GM13976 (cell line): ENCODE measurements around the gene SLC13A2.

Experiments
- DNase-seq: peaks from one replicate; pipeline ENCODE4 v3.0.0; 2012; ENCODE audit warnings: low spot score
- in situ Hi-C: fragments of 300-500 bp; cut with MboI; formaldehyde crosslinking; loops from one replicate; pipeline ENCODE4 v1.12.0; 2022; ENCODE audit warnings: low sequenced_read_pairs, mixed read lengths, inconsistent platforms; ENCODE audit not compliant: unreplicated experiment
- TF ChIP-seq, protein P1 (sequence below): IDR thresholded peaks from 2 replicates; pipeline ENCODE4 v1.5.1; 2012; ENCODE audit warnings: borderline replicate concordance, mild to moderate bottlenecking; ENCODE audit not compliant: insufficient read depth; ENCODE audit errors: extremely low read depth, missing control alignments, control extremely low read depth

The SLC13A2 gene

DNA sequence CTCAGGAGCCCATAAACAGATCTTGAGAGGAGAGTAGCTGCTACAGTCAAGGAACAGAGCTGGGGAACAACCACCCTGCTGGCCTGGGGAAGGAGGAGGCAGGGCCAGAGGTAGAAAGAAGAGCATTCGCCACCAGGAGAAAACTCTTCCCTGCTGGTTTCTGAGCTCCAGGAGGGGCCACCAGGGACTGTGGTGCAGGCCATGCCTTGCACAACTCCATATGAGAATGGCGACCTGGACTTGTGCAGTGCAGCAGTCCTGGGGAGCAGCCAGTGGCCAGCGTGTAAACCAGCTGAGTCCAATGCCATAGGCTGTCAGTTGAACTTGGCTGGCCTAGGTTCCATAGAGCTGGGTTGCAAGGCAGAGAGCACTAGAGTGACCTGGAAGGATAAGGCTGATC, 11.6 kb downstream of the SLC13A2 start:
- in situ Hi-C loops, result no loop called here
- no peak for DNase-seq
- TF ChIP-seq, protein P1, sequence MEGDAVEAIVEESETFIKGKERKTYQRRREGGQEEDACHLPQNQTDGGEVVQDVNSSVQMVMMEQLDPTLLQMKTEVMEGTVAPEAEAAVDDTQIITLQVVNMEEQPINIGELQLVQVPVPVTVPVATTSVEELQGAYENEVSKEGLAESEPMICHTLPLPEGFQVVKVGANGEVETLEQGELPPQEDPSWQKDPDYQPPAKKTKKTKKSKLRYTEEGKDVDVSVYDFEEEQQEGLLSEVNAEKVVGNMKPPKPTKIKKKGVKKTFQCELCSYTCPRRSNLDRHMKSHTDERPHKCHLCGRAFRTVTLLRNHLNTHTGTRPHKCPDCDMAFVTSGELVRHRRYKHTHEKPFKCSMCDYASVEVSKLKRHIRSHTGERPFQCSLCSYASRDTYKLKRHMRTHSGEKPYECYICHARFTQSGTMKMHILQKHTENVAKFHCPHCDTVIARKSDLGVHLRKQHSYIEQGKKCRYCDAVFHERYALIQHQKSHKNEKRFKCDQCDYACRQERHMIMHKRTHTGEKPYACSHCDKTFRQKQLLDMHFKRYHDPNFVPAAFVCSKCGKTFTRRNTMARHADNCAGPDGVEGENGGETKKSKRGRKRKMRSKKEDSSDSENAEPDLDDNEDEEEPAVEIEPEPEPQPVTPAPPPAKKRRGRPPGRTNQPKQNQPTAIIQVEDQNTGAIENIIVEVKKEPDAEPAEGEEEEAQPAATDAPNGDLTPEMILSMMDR, result no peak

DNA sequence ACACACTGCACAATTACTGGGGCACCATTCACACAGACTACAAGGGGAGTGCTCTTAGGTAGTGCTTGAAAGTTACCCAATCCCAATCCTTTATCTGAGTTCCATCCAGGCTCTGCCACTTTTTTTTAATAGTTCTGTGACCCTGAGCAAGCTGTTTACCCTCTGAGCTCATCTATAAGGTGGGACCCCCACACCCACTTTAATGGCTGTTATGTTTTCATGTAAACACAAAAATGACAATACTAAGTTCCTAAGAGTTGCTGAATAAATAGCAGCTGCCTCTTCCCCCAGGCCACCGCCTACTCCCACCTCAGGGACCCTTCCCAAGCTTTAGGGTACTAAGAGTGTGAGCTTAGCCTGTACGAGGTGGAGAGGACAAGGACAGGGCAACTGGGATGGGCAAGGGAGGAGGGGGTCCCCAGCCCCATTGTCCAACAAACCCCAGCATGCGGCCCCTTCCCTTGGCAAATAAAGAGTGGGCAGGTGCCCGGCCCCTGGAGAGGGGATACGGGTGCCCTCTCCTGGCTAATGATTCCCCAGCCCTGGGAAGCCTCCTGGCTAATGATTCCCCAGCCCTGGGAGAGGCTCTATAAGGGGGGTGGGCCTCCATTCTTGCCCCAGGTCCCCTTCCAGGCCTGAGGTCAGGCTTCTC, 14.6 kb downstream of the SLC13A2 start:
- TF ChIP-seq, protein P1, result no peak
- in situ Hi-C loops, result no loop called here
- DNase-seq, result no peak

DNA sequence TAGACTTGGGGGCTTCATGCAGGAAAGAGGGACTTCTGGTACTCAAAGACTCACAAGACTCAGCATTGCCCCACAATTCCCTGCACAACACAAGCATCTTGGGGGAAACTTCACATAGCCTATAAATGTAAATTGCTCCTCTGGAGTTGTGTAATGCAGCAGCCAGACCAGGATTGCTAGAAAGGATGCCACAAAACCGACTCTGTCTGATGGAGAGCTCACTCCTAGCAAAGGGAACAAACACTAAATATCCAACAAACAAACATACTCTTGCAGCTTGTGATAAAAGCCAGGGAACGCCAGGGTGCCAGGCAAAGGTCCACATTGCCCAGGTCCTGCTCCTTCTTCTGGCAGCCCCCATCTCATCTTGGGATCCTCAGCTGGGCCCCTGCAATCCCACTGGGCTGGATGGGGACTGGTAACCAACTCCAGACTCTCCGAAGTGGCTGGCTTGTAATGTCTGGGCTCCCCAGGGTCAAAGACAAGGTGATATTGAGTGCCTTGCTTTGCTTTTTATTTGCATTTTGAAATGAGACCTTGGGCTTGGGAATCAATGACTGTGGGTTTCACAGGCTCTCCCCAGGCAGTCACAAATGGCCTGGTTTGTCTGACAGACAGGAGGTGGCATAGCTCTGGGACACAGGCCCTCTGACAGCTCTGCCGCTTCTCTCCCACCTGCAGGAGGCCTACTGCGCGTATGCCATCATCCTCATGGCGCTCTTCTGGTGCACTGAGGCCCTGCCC, 15.3 kb downstream of the SLC13A2 start:
- in situ Hi-C loops, result no loop called here
- TF ChIP-seq, protein P1, result no peak
- DNase-seq, result no peak

DNA sequence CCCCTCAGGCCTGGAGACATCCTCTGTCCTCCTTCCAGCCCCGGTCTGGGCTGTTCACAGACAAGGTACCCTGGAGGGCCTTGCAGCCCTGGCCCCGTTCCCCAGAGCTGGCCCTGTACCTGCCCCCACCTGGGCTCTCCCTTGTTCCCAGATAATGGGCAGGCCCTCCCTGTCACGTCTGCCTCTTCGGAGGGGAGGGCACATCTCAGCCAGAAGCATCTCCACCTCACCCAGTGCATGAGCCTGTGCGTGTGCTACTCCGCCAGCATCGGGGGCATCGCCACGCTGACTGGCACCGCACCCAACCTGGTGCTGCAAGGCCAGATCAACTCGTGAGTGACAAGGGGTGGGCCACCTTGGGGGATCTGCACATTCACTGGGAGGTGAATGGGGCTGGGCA, 17.8 kb downstream of the SLC13A2 start:
- in situ Hi-C loops, result loop anchor here (10.0 kb wide), 1 partner anchor 54 kb away; no protein-coding TSS in a partner anchor
- no peak for DNase-seq
- TF ChIP-seq, protein P1, result no peak

DNA sequence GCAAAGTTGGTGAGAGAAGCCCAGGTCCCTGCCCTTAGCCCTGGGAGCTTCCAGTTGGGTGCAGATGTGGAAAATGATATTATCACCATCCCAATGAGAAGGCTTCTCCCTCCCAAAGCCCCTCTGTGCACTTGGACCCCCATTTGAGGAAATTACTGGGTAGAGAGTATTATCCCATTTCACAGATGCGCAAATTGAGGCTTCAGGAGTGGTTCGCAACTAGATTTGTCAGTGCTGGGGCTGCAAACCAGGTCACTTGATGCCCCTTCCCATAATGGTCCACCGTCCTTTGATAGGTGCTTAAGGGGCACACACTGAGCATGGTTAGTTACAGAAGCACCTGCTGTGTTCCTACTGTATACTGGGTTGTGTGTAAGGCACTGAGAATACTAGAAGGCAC, 18.4 kb downstream of the SLC13A2 start:
- in situ Hi-C loops, result loop anchor here (10.0 kb wide), 1 partner anchor 53 kb away; no protein-coding TSS in a partner anchor
- TF ChIP-seq, protein P1, result no peak
- DNase-seq, result no peak

DNA sequence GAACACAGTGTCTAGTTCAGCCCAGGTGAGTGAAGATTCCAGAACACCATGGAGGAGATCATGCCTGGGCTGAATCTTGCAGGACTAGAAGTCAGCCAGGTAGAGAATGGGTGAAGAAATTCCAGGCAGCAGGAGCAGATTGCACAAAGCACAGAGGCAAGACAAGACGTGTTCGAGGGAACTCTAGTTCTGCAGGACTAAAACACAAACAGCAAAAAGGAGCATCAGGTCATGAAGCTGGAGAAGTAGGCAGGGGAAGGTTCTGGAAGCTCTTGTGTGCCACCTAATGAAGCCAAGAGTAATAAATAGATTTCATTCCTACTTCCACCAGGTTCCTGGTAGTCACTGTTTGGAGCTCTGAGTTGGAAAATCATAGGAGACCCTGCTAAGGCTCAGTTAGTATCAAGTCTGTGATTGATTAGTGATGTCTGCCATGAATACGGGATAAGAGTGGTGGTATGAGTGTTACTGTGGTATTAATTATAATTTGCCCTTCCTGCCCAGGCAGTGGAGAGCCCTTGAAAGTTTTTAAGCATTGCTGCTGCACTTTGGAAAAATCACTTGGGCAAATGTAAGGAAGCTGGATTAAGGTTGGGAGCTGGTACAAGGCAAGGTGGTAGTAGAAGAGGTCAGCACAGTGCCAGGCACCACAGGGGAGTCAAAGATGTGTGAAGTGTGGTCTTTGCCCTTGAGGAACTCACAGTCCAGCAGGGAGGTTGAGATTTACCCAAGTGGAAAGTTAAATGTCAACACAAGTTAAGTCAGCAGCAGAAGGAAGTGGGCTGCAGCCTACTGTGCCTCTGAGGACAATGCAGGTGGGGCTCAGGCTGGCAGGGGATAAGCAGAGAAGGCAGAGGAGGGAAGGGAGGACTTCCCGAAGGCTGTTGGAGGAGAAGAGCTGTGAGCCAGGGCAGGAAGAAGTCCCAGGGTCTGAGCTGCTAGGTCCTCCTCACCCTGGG, 19.2 kb downstream of the SLC13A2 start:
- TF ChIP-seq, protein P1, result no peak
- no peak for DNase-seq
- in situ Hi-C loops, result loop anchor here (10.0 kb wide), 1 partner anchor 52 kb away; no protein-coding TSS in a partner anchor
